Ovary (tissue), 3 donors: ENCODE results near the gene CLECL1.

Experiments used
- CTCF ChIP-seq, 3 donors: fragments of 450-650 bp in 2 of 3; fragments of 200-600 bp in 1 of 3; IDR thresholded peaks; one replicate each; pipeline versions ENCODE4 v1.5.1 to v1.8.0; 2016 to 2022; ENCODE audit warnings: antibody characterized with exemption in 3 of 3, mild to moderate bottlenecking in 1 of 3
- EP300 ChIP-seq: sonication (generic); formaldehyde crosslinking; IDR thresholded peaks from one replicate; pipeline ENCODE4 v1.6.1; 2017; ENCODE audit warnings: antibody characterized with exemption
- POLR2A ChIP-seq: fragments of 450-650 bp; IDR thresholded peaks from one replicate; pipeline ENCODE4 v1.6.1; 2017; ENCODE audit warnings: antibody characterized with exemption, mild to moderate bottlenecking, moderate library complexity
- donor health status: DM: no; HTN: no; CAD: no.

- no peak for TF ChIP-seq CTCF (IDR thresholded peaks at IDR 0.05)
- no peak for TF ChIP-seq POLR2A
- TF ChIP-seq EP300: no peak
Measured at GRCh38 chr12:9760120-9760519, 27.2 kb upstream of the CLECL1 start.
